ENCODE data around the gene SIAH2. TPM values are rescaled to one million over a fixed set of nuclear protein-coding genes. Genes with fewer than 3 reads are reported as not detected.

SIAH2 gene
- total and polyA plus RNA-seq, 9 of the 15 experiments (the other 6 are each of a cell fraction or from before 2014, with no cell fraction given): 4.8 to 39.0 (median 29.9) TPM

DNA sequence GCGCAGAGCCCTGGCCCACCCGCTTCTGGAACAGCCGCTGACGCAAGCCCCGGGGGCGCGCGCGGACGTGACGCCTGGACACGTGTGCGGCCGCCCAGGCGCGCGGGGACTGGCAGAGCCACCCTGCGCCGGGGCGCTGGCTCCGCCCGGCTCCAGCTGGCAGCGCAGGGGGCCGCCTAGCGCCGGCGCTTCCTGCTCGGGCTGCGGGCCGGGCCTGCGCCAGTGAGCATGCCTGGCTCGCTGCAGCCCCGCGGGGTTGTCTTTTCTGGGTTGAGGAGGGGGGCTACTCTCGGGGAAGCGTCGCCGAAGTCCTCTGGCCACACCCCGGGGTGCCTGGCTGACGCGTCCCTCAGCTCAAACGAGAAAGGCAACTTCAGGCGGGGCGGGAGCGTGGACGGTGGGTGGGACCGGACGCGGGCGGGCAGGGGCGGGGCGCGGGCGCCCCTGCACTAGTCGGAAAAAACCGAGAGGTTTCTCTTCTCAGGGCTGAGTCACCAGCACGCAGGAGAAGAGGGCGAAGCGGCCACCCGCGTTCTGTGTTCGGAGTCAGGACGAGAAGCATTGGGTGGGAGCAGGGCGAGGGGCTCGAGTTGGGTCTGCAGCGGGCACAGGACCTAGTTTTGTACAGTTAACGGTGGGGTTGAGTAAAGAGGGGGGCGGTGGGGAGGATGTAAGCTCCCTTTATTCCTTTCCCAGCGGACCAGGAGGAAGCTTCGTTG is at the start of gene SIAH2 (continued):
- TF ChIP-seq ZNF695 (CRISPR knock-in tag; IDR thresholded peaks at IDR 0.05) (no peak), CTBP1 (IDR thresholded peaks at IDR 0.05; ENCODE audit: borderline replicate concordance) (peak; percentile 64; the same call in 1 of the 2 replicates), LCOR (CRISPR knock-in tag; IDR thresholded peaks at IDR 0.05) (no peak), BMI1 (IDR thresholded peaks at IDR 0.05; ENCODE audit: low read length) (no peak), ZNF699 (CRISPR knock-in tag; IDR thresholded peaks at IDR 0.05; ENCODE audit: insufficient replicate concordance) (no peak), RBM17 (IDR thresholded peaks at IDR 0.05; ENCODE audit: borderline replicate concordance, low read depth, low read length) (no peak), BACH1 (tag; IDR thresholded peaks at IDR 0.05) (no peak), ZNF12 (CRISPR knock-in tag; IDR thresholded peaks at IDR 0.05) (no peak), MCM3 (IDR thresholded peaks at IDR 0.05) (no peak), ZNF134 (CRISPR knock-in tag; conservative IDR thresholded peaks at IDR 0.05) (no peak), FOXK1 (CRISPR knock-in tag; IDR thresholded peaks at IDR 0.05; ENCODE audit: borderline replicate concordance) (no peak), NFRKB (IDR thresholded peaks at IDR 0.05; ENCODE audit: low read depth) (no peak; the same call in 1 of the 2 replicates), NCOR1 (IDR thresholded peaks at IDR 0.05) (no peak), KLF1 (tag; IDR thresholded peaks at IDR 0.05) (no peak), GABPB1 (CRISPR knock-in tag; IDR thresholded peaks at IDR 0.05) (no peak), SOX6 (IDR thresholded peaks at IDR 0.05) (no peak), THRAP3 (IDR thresholded peaks at IDR 0.05; ENCODE audit: borderline replicate concordance) (no peak), NUFIP1 (IDR thresholded peaks at IDR 0.05; ENCODE audit: partially characterized antibody) (no peak), PYGO2 (tag; IDR thresholded peaks at IDR 0.05) (no peak), GABPA (tag; conservative IDR thresholded peaks at IDR 0.05; ENCODE audit: low read depth) (peak; percentile 67), CAMTA2 (CRISPR knock-in tag; conservative IDR thresholded peaks at IDR 0.05) (no peak), LEF1 (IDR thresholded peaks at IDR 0.05) (no peak), ZNF780A (CRISPR knock-in tag; IDR thresholded peaks at IDR 0.05) (no peak), SMARCC2 (IDR thresholded peaks at IDR 0.05; ENCODE audit: low read depth) (no peak; the same call in 1 of the 2 replicates)
- TF ChIP-seq, protein P1, sequence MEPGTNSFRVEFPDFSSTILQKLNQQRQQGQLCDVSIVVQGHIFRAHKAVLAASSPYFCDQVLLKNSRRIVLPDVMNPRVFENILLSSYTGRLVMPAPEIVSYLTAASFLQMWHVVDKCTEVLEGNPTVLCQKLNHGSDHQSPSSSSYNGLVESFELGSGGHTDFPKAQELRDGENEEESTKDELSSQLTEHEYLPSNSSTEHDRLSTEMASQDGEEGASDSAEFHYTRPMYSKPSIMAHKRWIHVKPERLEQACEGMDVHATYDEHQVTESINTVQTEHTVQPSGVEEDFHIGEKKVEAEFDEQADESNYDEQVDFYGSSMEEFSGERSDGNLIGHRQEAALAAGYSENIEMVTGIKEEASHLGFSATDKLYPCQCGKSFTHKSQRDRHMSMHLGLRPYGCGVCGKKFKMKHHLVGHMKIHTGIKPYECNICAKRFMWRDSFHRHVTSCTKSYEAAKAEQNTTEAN (CRISPR knock-in tag; IDR thresholded peaks at IDR 0.05): no peak
- TF ChIP-seq, protein P2, sequence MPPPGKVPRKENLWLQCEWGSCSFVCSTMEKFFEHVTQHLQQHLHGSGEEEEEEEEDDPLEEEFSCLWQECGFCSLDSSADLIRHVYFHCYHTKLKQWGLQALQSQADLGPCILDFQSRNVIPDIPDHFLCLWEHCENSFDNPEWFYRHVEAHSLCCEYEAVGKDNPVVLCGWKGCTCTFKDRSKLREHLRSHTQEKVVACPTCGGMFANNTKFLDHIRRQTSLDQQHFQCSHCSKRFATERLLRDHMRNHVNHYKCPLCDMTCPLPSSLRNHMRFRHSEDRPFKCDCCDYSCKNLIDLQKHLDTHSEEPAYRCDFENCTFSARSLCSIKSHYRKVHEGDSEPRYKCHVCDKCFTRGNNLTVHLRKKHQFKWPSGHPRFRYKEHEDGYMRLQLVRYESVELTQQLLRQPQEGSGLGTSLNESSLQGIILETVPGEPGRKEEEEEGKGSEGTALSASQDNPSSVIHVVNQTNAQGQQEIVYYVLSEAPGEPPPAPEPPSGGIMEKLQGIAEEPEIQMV (tag; conservative IDR thresholded peaks at IDR 0.05; ENCODE audit: low read depth): peak; percentile 76; the same call in 1 of the 2 replicates
- TF ChIP-seq, protein P3, sequence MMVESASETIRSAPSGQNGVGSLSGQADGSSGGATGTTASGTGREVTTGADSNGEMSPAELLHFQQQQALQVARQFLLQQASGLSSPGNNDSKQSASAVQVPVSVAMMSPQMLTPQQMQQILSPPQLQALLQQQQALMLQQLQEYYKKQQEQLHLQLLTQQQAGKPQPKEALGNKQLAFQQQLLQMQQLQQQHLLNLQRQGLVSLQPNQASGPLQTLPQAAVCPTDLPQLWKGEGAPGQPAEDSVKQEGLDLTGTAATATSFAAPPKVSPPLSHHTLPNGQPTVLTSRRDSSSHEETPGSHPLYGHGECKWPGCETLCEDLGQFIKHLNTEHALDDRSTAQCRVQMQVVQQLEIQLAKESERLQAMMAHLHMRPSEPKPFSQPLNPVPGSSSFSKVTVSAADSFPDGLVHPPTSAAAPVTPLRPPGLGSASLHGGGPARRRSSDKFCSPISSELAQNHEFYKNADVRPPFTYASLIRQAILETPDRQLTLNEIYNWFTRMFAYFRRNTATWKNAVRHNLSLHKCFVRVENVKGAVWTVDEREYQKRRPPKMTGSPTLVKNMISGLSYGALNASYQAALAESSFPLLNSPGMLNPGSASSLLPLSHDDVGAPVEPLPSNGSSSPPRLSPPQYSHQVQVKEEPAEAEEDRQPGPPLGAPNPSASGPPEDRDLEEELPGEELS (CRISPR knock-in tag; IDR thresholded peaks at IDR 0.05; ENCODE audit: borderline replicate concordance): no peak
